ENCODE measurements around the gene SRI. TPM values are rescaled to one million over a fixed set of nuclear protein-coding genes. Genes with fewer than 3 reads are reported as not detected.

The SRI gene
- total and polyA plus RNA-seq, 2 donors (not counting 1 experiment from before 2014, with no cell fraction given), result 46.5 to 49.9 TPM

DNA sequence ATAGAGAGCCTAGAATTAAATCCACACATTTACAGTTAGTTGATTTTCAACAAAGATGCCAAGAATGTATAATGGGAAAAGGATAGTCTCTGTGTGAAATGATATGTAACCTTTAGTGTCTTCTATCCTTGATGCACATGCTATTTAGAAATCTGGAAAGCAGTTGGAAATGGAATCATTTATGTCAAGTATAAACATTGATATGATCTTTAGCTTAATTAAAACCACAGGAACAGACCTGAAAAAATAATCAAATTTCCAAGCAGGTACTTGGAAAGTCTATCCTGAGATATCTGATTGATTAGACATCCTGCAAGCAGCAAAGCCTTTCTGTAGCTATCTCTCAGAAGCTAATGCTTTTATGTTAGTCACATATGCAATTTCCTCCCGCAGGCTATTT is 24.4 kb upstream of the SRI start:
- no peaks in the 10 kb centered on the region for H3K27me3 Mint-ChIP-seq
- Histone ChIP-seq H3K4me3 (ENCODE audit: control extremely low read depth in 1 of 5, extremely low read depth in 1 of 5, insufficient read depth in 1 of 5, low read depth in 2 of 5, low read length in 4 of 5) (no peak overlapping the region), H4K20me1 (ENCODE audit: control insufficient read depth, insufficient read depth, low read length, poor library complexity, severe bottlenecking) (no peaks in the 10 kb centered on the region), H3K79me2 (ENCODE audit: control insufficient read depth, insufficient read depth, low read length) (no peaks in the 10 kb centered on the region), H3K4me1 (ENCODE audit: control insufficient read depth in 2 of 2, insufficient read depth in 2 of 2, low read length in 2 of 2) (no peaks in the 10 kb centered on the region), H3K27me3 (replicated peaks in 1 of 4; ENCODE audit: control extremely low read depth in 1 of 4, control insufficient read depth in 3 of 4, insufficient read depth in 4 of 4, low read length in 3 of 4) (peaks cover 0 to 2% (median 0%) of the 10 kb centered on the region in 4 experiments), H3K9ac (ENCODE audit: low read length) (no peak overlapping the region), H3K27ac (ENCODE audit: low read length in 2 of 2) (no peak overlapping the region), H3K36me3 (replicated peaks in 1 of 2; ENCODE audit: control extremely low read depth in 1 of 2, control insufficient read depth in 1 of 2, extremely low read depth in 1 of 2, insufficient read depth in 2 of 2, low read length in 1 of 2) (no peaks in the 10 kb centered on the region), H3K9me3 (ENCODE audit: control extremely low read depth in 1 of 3, control insufficient read depth in 2 of 3, insufficient read depth in 1 of 3, low read length in 2 of 3) (no peaks in the 10 kb centered on the region), H2AFZ (ENCODE audit: insufficient read depth, low read depth, low read length, poor library complexity, severe bottlenecking) (no peak overlapping the region), H3K4me2 (replicated peaks; ENCODE audit: low read depth, low read length, poor library complexity, severe bottlenecking) (no peak overlapping the region)
- no CpG with 5 or more reads among the region's 1 CpG for WGBS (ENCODE audit: insufficient coverage)
- CTCF ChIA-PET, result no interaction called here
- ATAC-seq (ENCODE audit: low read depth) (no peak), DNase-seq (no peak)
- POLR2A ChIA-PET, result no interaction called here
- H3K27ac Mint-ChIP-seq, result no peak overlapping the region
- no peaks in the 10 kb centered on the region for H3K9me3 Mint-ChIP-seq (ENCODE audit: insufficient read depth)
- TF ChIP-seq, protein P1, sequence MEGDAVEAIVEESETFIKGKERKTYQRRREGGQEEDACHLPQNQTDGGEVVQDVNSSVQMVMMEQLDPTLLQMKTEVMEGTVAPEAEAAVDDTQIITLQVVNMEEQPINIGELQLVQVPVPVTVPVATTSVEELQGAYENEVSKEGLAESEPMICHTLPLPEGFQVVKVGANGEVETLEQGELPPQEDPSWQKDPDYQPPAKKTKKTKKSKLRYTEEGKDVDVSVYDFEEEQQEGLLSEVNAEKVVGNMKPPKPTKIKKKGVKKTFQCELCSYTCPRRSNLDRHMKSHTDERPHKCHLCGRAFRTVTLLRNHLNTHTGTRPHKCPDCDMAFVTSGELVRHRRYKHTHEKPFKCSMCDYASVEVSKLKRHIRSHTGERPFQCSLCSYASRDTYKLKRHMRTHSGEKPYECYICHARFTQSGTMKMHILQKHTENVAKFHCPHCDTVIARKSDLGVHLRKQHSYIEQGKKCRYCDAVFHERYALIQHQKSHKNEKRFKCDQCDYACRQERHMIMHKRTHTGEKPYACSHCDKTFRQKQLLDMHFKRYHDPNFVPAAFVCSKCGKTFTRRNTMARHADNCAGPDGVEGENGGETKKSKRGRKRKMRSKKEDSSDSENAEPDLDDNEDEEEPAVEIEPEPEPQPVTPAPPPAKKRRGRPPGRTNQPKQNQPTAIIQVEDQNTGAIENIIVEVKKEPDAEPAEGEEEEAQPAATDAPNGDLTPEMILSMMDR (IDR thresholded peaks at IDR 0.05), result no peak
- TF ChIP-seq EZH2 (IDR thresholded peaks at IDR 0.05; ENCODE audit: borderline replicate concordance, insufficient read depth, low read depth, low read length, poor library complexity, severe bottlenecking), result no peak
- no peaks in the 10 kb centered on the region for H3K4me1 Mint-ChIP-seq
- H3K4me3 Mint-ChIP-seq, result no peak overlapping the region
- intact Hi-C loops (cut with micrococcal nuclease), result no loop called here

DNA sequence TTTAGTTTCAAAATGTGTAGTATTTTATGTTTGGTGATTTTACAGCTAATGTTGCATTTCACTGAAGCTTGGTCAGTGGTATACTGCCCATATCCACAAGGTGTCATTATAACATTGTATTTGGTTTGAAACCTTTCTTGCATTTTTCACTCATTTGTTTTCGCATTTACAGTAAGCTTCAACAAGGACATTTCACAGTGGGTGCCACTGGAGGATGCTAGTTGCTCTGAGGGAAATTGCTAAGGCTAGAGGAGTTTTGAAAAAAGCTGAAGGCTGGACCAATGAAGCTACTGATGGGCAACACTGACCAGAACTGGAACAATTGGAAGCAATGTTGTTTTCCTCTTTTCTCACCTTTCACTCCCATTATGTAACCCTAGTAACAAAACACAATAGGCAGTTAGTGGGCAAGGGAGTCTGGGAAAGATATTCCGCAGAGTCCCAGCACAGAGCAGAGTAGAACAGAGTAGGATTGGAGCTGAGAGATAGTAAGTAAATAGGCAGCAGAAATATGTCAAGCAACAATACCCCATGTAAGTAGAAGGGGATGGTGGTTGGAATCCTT is 23.6 kb upstream of the SRI start:
- Mint-ChIP-seq H3K9me3 (ENCODE audit: insufficient read depth) (no peaks in the 10 kb centered on the region), H3K4me3 (no peak overlapping the region), H3K27me3 (no peaks in the 10 kb centered on the region), H3K4me1 (no peaks in the 10 kb centered on the region), H3K27ac (no peak overlapping the region)
- CTCF ChIA-PET, result interaction anchor here (1.1 kb wide), 1 partner anchor 114 kb away, joined by 3 read pairs; no protein-coding TSS in a partner anchor
- Histone ChIP-seq H3K4me3 (ENCODE audit: control extremely low read depth in 1 of 5, extremely low read depth in 1 of 5, insufficient read depth in 1 of 5, low read depth in 2 of 5, low read length in 4 of 5) (no peak overlapping the region), H3K27me3 (replicated peaks in 1 of 4; ENCODE audit: control extremely low read depth in 1 of 4, control insufficient read depth in 3 of 4, insufficient read depth in 4 of 4, low read length in 3 of 4) (peaks cover 0 to 2% (median 0%) of the 10 kb centered on the region in 4 experiments), H2AFZ (ENCODE audit: insufficient read depth, low read depth, low read length, poor library complexity, severe bottlenecking) (no peak overlapping the region), H3K9me3 (ENCODE audit: control extremely low read depth in 1 of 3, control insufficient read depth in 2 of 3, insufficient read depth in 1 of 3, low read length in 2 of 3) (no peaks in the 10 kb centered on the region), H3K9ac (ENCODE audit: low read length) (no peak overlapping the region), H3K36me3 (replicated peaks in 1 of 2; ENCODE audit: control extremely low read depth in 1 of 2, control insufficient read depth in 1 of 2, extremely low read depth in 1 of 2, insufficient read depth in 2 of 2, low read length in 1 of 2) (no peaks in the 10 kb centered on the region), H4K20me1 (ENCODE audit: control insufficient read depth, insufficient read depth, low read length, poor library complexity, severe bottlenecking) (no peaks in the 10 kb centered on the region), H3K79me2 (ENCODE audit: control insufficient read depth, insufficient read depth, low read length) (no peaks in the 10 kb centered on the region), H3K27ac (ENCODE audit: low read length in 2 of 2) (no peak overlapping the region), H3K4me2 (replicated peaks; ENCODE audit: low read depth, low read length, poor library complexity, severe bottlenecking) (no peak overlapping the region), H3K4me1 (ENCODE audit: control insufficient read depth in 2 of 2, insufficient read depth in 2 of 2, low read length in 2 of 2) (no peaks in the 10 kb centered on the region)
- DNase-seq, result peak; percentile 10
- peak; percentile 31 for ATAC-seq (ENCODE audit: low read depth)
- intact Hi-C loops (cut with micrococcal nuclease), result no loop called here
- TF ChIP-seq, protein P1 (IDR thresholded peaks at IDR 0.05), result peak; percentile 57
- no peak for TF ChIP-seq EZH2 (IDR thresholded peaks at IDR 0.05; ENCODE audit: borderline replicate concordance, insufficient read depth, low read depth, low read length, poor library complexity, severe bottlenecking)
- no CpG with 5 or more reads among the region's 2 CpGs for WGBS (ENCODE audit: insufficient coverage)
- POLR2A ChIA-PET, result no interaction called here
